ENCODE measurements around the gene NCAM1. TPM values are rescaled to one million over a fixed set of nuclear protein-coding genes. Genes with fewer than 3 reads are reported as not detected.
A peak's percentile ranks its signal among the peaks of the same experiment; 100 is the strongest.

NCAM1 gene
- total RNA-seq, 1 experiment from 2014 or later: 3.7 TPM

GRCh38 chr11:113113801-113114704 is 152.8 kb downstream of the NCAM1 start:
- H3K4me3 Mint-ChIP-seq (ENCODE audit: low read depth, unreplicated experiment): no peak overlapping the region
- H3K36me3 Mint-ChIP-seq (ENCODE audit: insufficient read depth, unreplicated experiment): no peaks in the 10 kb centered on the region
- no peaks in the 10 kb centered on the region for H3K9me3 Mint-ChIP-seq (ENCODE audit: low read depth, unreplicated experiment)
- no peak overlapping the region for H3K27ac Mint-ChIP-seq (ENCODE audit: unreplicated experiment)
- H3K27me3 Mint-ChIP-seq (ENCODE audit: unreplicated experiment): peaks cover 24% of the 10 kb centered on the region
- BruUV-seq (replicated peaks): no TSS peak
- CTCF ChIA-PET: interaction anchor here (1.7 kb wide), 1 partner anchor 526 kb away, joined by 12 read pairs; no protein-coding TSS in a partner anchor
- no peaks in the 10 kb centered on the region for H3K4me1 Mint-ChIP-seq (ENCODE audit: low read depth, unreplicated experiment)
- DNase-seq: peak; percentile 46
- intact Hi-C loops (cut with micrococcal nuclease; ENCODE audit: unreplicated experiment): loop anchor here (1.0 to 5.0 kb wide), 2 partner anchors 526 to 822 kb away; no protein-coding TSS in a partner anchor
- TF ChIP-seq CTCF (IDR thresholded peaks at IDR 0.05; ENCODE audit: unreplicated experiment): peak; percentile 43

GRCh38 chr11:113114705-113115027 is 153.4 kb downstream of the NCAM1 start:
- Mint-ChIP-seq H3K36me3 (ENCODE audit: insufficient read depth, unreplicated experiment) (no peaks in the 10 kb centered on the region), H3K9me3 (ENCODE audit: low read depth, unreplicated experiment) (no peaks in the 10 kb centered on the region), H3K4me3 (ENCODE audit: low read depth, unreplicated experiment) (no peak overlapping the region), H3K27me3 (ENCODE audit: unreplicated experiment) (peaks cover 26% of the 10 kb centered on the region), H3K4me1 (ENCODE audit: low read depth, unreplicated experiment) (no peaks in the 10 kb centered on the region), H3K27ac (ENCODE audit: unreplicated experiment) (no peak overlapping the region)
- CTCF ChIA-PET: interaction anchor here (0.5 to 1.7 kb wide), 2 partner anchors 170 to 526 kb away, joined by 3 to 12 read pairs; no protein-coding TSS in a partner anchor
- TF ChIP-seq CTCF (IDR thresholded peaks at IDR 0.05; ENCODE audit: unreplicated experiment): no peak
- no peak for DNase-seq
- intact Hi-C loops (cut with micrococcal nuclease; ENCODE audit: unreplicated experiment): loop anchor here (1.0 to 5.0 kb wide), 2 partner anchors 526 to 822 kb away; no protein-coding TSS in a partner anchor
- no TSS peak for BruUV-seq (replicated peaks)

GRCh38 chr11:113118104-113118503 is 156.9 kb downstream of the NCAM1 start:
- no peak for TF ChIP-seq CTCF (IDR thresholded peaks at IDR 0.05; ENCODE audit: unreplicated experiment)
- BruUV-seq (replicated peaks): no TSS peak
- no peaks in the 10 kb centered on the region for H3K4me1 Mint-ChIP-seq (ENCODE audit: low read depth, unreplicated experiment)
- peaks cover 51% of the 10 kb centered on the region for H3K27me3 Mint-ChIP-seq (ENCODE audit: unreplicated experiment)
- no peak overlapping the region for H3K27ac Mint-ChIP-seq (ENCODE audit: unreplicated experiment)
- no peaks in the 10 kb centered on the region for H3K36me3 Mint-ChIP-seq (ENCODE audit: insufficient read depth, unreplicated experiment)
- CTCF ChIA-PET: no interaction called here
- intact Hi-C loops (cut with micrococcal nuclease; ENCODE audit: unreplicated experiment): no loop called here
- H3K9me3 Mint-ChIP-seq (ENCODE audit: low read depth, unreplicated experiment): no peaks in the 10 kb centered on the region
- no peak for DNase-seq
- no peak overlapping the region for H3K4me3 Mint-ChIP-seq (ENCODE audit: low read depth, unreplicated experiment)

GRCh38 chr11:113119074-113119473 is 157.9 kb downstream of the NCAM1 start:
- CTCF ChIA-PET: interaction anchor here (0.7 kb wide), 1 partner anchor 525 kb away, joined by 3 read pairs; no protein-coding TSS in a partner anchor
- H3K27me3 Mint-ChIP-seq (ENCODE audit: unreplicated experiment): peaks cover 61% of the 10 kb centered on the region
- no TSS peak for BruUV-seq (replicated peaks)

More at GRCh38 chr11:113119074-113119473, 157.9 kb downstream of the NCAM1 start:
- Mint-ChIP-seq H3K9me3 (ENCODE audit: low read depth, unreplicated experiment) (no peaks in the 10 kb centered on the region), H3K36me3 (ENCODE audit: insufficient read depth, unreplicated experiment) (no peaks in the 10 kb centered on the region), H3K27ac (ENCODE audit: unreplicated experiment) (no peak overlapping the region), H3K4me1 (ENCODE audit: low read depth, unreplicated experiment) (no peaks in the 10 kb centered on the region), H3K4me3 (ENCODE audit: low read depth, unreplicated experiment) (no peak overlapping the region)
- intact Hi-C loops (cut with micrococcal nuclease; ENCODE audit: unreplicated experiment): no loop called here
- no peak for TF ChIP-seq CTCF (IDR thresholded peaks at IDR 0.05; ENCODE audit: unreplicated experiment)
- DNase-seq: no peak

Measured in Calu3 (cell line).